Measurements from ENCODE around the gene CUL5. TPM values are rescaled to one million over a fixed set of nuclear protein-coding genes. Genes with fewer than 3 reads are reported as not detected.
A peak's percentile ranks its signal among the peaks of the same experiment; 100 is the strongest.
"Not testable (repeated sequence)": the region's sequence is repeated elsewhere in the genome, so short reads cannot be mapped to it uniquely, and the experiment has no call there.

Gene CUL5
- polyA plus RNA-seq, 6 donors from 2014 or later: 44.6 to 68.5 (median 52.7) TPM

- H3K36me3 Mint-ChIP-seq: no peaks in the 10 kb centered on the region
- no peak for ATAC-seq (ENCODE audit: low read depth in 2 of 2)
- no peak for DNase-seq
- H3K27ac Mint-ChIP-seq: no peak overlapping the region
- H3K27me3 Mint-ChIP-seq: peaks cover 14 to 16% (median 14%) of the 10 kb centered on the region in 3 donors
- H3K4me1 Mint-ChIP-seq: peaks cover 0 to 2% (median 0%) of the 10 kb centered on the region in 3 donors
- H3K4me3 Mint-ChIP-seq: no peak overlapping the region
- no peaks in the 10 kb centered on the region for H3K9me3 Mint-ChIP-seq
Measured at GRCh38 chr11:108002476-108002875, 6.2 kb upstream of the CUL5 start.

GRCh38 chr11:108003623-108004022, 5.1 kb upstream of the CUL5 start:
- DNase-seq (no peak), ATAC-seq (ENCODE audit: low read depth in 2 of 2) (no peak)
- Mint-ChIP-seq H3K9me3 (no peaks in the 10 kb centered on the region), H3K36me3 (no peaks in the 10 kb centered on the region), H3K27ac (peak overlapping the region in 1 of 6 donors; percentile 75), H3K4me3 (no peak overlapping the region), H3K4me1 (peaks cover 0 to 8% (median 0%) of the 10 kb centered on the region in 3 donors), H3K27me3 (peaks cover 14 to 16% (median 14%) of the 10 kb centered on the region in 3 donors)

GRCh38 chr11:108007819-108008218, 879 bp upstream of the CUL5 start:
- no peak for ATAC-seq (ENCODE audit: low read depth in 2 of 2)
- H3K27me3 Mint-ChIP-seq: peaks cover 5 to 7% (median 7%) of the 10 kb centered on the region in 3 donors
- H3K9me3 Mint-ChIP-seq: no peaks in the 10 kb centered on the region
- H3K27ac Mint-ChIP-seq: peak overlapping the region in 1 of 6 donors; percentile 32
- H3K4me3 Mint-ChIP-seq: peak overlapping the region in 6 of 8 donors; percentile 37 to 99 (median 98)
- H3K36me3 Mint-ChIP-seq: no peaks in the 10 kb centered on the region
- peaks cover 11 to 23% (median 16%) of the 10 kb centered on the region in 3 donors for H3K4me1 Mint-ChIP-seq
- DNase-seq: no peak

GRCh38 chr11:108009497-108010370, 1.0 kb downstream of the CUL5 start:
- Mint-ChIP-seq H3K27ac (peak overlapping the region; percentile 96 to 100 (median 99)), H3K4me3 (peak overlapping the region in 7 of 8 donors; percentile 98 to 100 (median 99)), H3K36me3 (no peaks in the 10 kb centered on the region), H3K27me3 (no peaks in the 10 kb centered on the region), H3K4me1 (peaks cover 11 to 23% (median 16%) of the 10 kb centered on the region in 3 donors), H3K9me3 (no peaks in the 10 kb centered on the region)
- DNase-seq (no peak), ATAC-seq (ENCODE audit: low read depth in 2 of 2) (peak; percentile 5 to 7)

- Mint-ChIP-seq H3K4me3 (no peak overlapping the region), H3K27me3 (no peaks in the 10 kb centered on the region), H3K36me3 (peaks cover 0 to 6% of the 10 kb centered on the region in 2 donors), H3K9me3 (no peaks in the 10 kb centered on the region), H3K27ac (no peak overlapping the region), H3K4me1 (peaks cover 30 to 44% (median 31%) of the 10 kb centered on the region in 3 donors)
- DNase-seq: no peak
- no peak for ATAC-seq (ENCODE audit: low read depth in 2 of 2)
Measured at GRCh38 chr11:108012139-108012725, 3.5 kb downstream of the CUL5 start.

- ATAC-seq (ENCODE audit: low read depth in 2 of 2) (no peak), DNase-seq (no peak)
- H3K36me3 Mint-ChIP-seq: peaks cover 0 to 8% of the 10 kb centered on the region in 2 donors
- H3K27ac Mint-ChIP-seq: peak overlapping the region in 1 of 6 donors; percentile 66
- H3K27me3 Mint-ChIP-seq: no peaks in the 10 kb centered on the region
- peak overlapping the region in 1 of 8 donors; percentile 52 for H3K4me3 Mint-ChIP-seq
- peaks cover 35 to 40% (median 38%) of the 10 kb centered on the region in 3 donors for H3K4me1 Mint-ChIP-seq
- H3K9me3 Mint-ChIP-seq: no peaks in the 10 kb centered on the region
Measured at GRCh38 chr11:108016647-108017046, 7.9 kb downstream of the CUL5 start.

GRCh38 chr11:108018708-108019107, 10.0 kb downstream of the CUL5 start:
- ATAC-seq (ENCODE audit: low read depth in 2 of 2) (no peak), DNase-seq (no peak)
- Mint-ChIP-seq H3K36me3 (peaks cover 0 to 8% of the 10 kb centered on the region in 2 donors), H3K9me3 (no peaks in the 10 kb centered on the region), H3K4me3 (peak overlapping the region in 1 of 8 donors; percentile 10), H3K27me3 (no peaks in the 10 kb centered on the region), H3K4me1 (peaks cover 39 to 49% (median 45%) of the 10 kb centered on the region in 3 donors), H3K27ac (no peak overlapping the region)

- DNase-seq: no peak
Measured at GRCh38 chr11:108019870-108020540, 11.3 kb downstream of the CUL5 start.

GRCh38 chr11:108025387-108026080, 16.8 kb downstream of the CUL5 start:
- H3K4me1 Mint-ChIP-seq: peaks cover 46 to 55% (median 52%) of the 10 kb centered on the region in 3 donors

More at GRCh38 chr11:108019870-108020540, 11.3 kb downstream of the CUL5 start:
- Mint-ChIP-seq H3K27me3 (no peaks in the 10 kb centered on the region), H3K27ac (peak overlapping the region in 2 of 6 donors; percentile 40 to 61), H3K36me3 (peaks cover 0 to 8% of the 10 kb centered on the region in 2 donors), H3K4me1 (peaks cover 43 to 54% (median 49%) of the 10 kb centered on the region in 3 donors), H3K4me3 (no peak overlapping the region), H3K9me3 (no peaks in the 10 kb centered on the region)
- ATAC-seq (ENCODE audit: low read depth in 2 of 2): no peak

GRCh38 chr11:108027057-108027456, 18.4 kb downstream of the CUL5 start:
- DNase-seq (no peak), ATAC-seq (ENCODE audit: low read depth in 2 of 2) (no peak)
- H3K4me3 Mint-ChIP-seq: no peak overlapping the region
- H3K27me3 Mint-ChIP-seq: no peaks in the 10 kb centered on the region
- H3K36me3 Mint-ChIP-seq: peaks cover 0 to 13% of the 10 kb centered on the region in 2 donors
- H3K4me1 Mint-ChIP-seq: peaks cover 37 to 58% (median 48%) of the 10 kb centered on the region in 3 donors
- no peak overlapping the region for H3K27ac Mint-ChIP-seq
- H3K9me3 Mint-ChIP-seq: peaks cover 0 to 5% (median 2%) of the 10 kb centered on the region in 7 donors

More at GRCh38 chr11:108025387-108026080, 16.8 kb downstream of the CUL5 start:
- no peak for ATAC-seq (ENCODE audit: low read depth in 2 of 2)
- DNase-seq: no peak
- Mint-ChIP-seq H3K9me3 (no peaks in the 10 kb centered on the region), H3K4me3 (no peak overlapping the region), H3K36me3 (peaks cover 0 to 2% of the 10 kb centered on the region in 2 donors), H3K27ac (peak overlapping the region in 5 of 6 donors; percentile 3 to 37 (median 6)), H3K27me3 (no peaks in the 10 kb centered on the region)

GRCh38 chr11:108028822-108029441, 20.2 kb downstream of the CUL5 start:
- Mint-ChIP-seq H3K36me3 (peaks cover 0 to 15% of the 10 kb centered on the region in 2 donors), H3K27ac (peak overlapping the region in 2 of 6 donors; percentile 3 to 65), H3K4me1 (peaks cover 39 to 52% (median 47%) of the 10 kb centered on the region in 3 donors)
- DNase-seq; H3K27me3 Mint-ChIP-seq; H3K4me3 Mint-ChIP-seq; ATAC-seq (ENCODE audit: low read depth in 2 of 2); H3K9me3 Mint-ChIP-seq: not testable (repeated sequence)

GRCh38 chr11:108031604-108032003, 22.9 kb downstream of the CUL5 start:
- Mint-ChIP-seq H3K36me3 (peaks cover 0 to 33% of the 10 kb centered on the region in 2 donors), H3K4me1 (peaks cover 19 to 30% (median 25%) of the 10 kb centered on the region in 3 donors), H3K4me3 (peak overlapping the region in 1 of 8 donors; percentile 11)
- H3K9me3 Mint-ChIP-seq; H3K27ac Mint-ChIP-seq; ATAC-seq (ENCODE audit: low read depth in 2 of 2); H3K27me3 Mint-ChIP-seq; DNase-seq: not testable (repeated sequence)
